A549 (cell line): ENCODE measurements around the gene ACTL7B. TPM values are rescaled to one million over a fixed set of nuclear protein-coding genes. Genes with fewer than 3 reads are reported as not detected.

Experiments
- ATAC-seq, 2 experiments: fragments of 200-7000 bp in 1 of 2; fragments of >200 bp in 1 of 2; cut with Nextera tagmentation in 1 of 2; cut with Tn5 transposase in 1 of 2; 3 replicates each; pipeline versions ENCODE4 v1.8.0 to v1.9.1; 2018 to 2020; ENCODE audit warnings: mild to moderate bottlenecking in 1 of 2, moderate library complexity in 1 of 2
- CTCF ChIA-PET: fragments of 300-600 bp; sonication (Branson Sonifier 250); formaldehyde crosslinking; extraction: SDS; loops from one replicate; lab custom pipeline; 2021; ENCODE audit warnings: antibody characterized with exemption, inconsistent platforms; lab: Yijun Ruan, JAX
- POLR2A ChIA-PET: fragments of 350-600 bp; formaldehyde crosslinking; extraction: SDS; loops from one replicate; lab custom pipeline; 2021; ENCODE audit warnings: antibody characterized with exemption, inconsistent platforms; lab: Yijun Ruan, JAX
- DNase-seq, 2 experiments: peaks; one replicate each; pipeline versions ENCODE4 v3.0.0 to v3.0.0-alpha.2; 2011 to 2016; ENCODE audit warnings: low read depth in 1 of 2, low spot score in 1 of 2
- FAIRE-seq: peaks from 2 replicates; lab custom pipeline; 2011; peaks lifted over from hg19 to GRCh38; lab: Jason Lieb, UNC
- H3K27ac ChIP-seq, 2 experiments: fragments of >200 bp; sonication (Bioruptor Twin); formaldehyde crosslinking; 3 replicates each; pipeline ENCODE4 v1.5.1; 2016 to 2017
- H3K4me1 ChIP-seq: fragments of >200 bp; sonication (Bioruptor Twin); formaldehyde crosslinking; 3 replicates; pipeline ENCODE4 v1.6.1; 2016
- H3K4me2 ChIP-seq: fragments of >200 bp; sonication (Bioruptor Twin); formaldehyde crosslinking; 3 replicates; pipeline ENCODE4 v1.6.1; 2016
- H3K4me3 ChIP-seq: fragments of >200 bp; sonication (Bioruptor Twin); formaldehyde crosslinking; 3 replicates; pipeline ENCODE4 v1.5.1; 2016
- H3K9me3 ChIP-seq: fragments of >200 bp; sonication (Bioruptor Twin); formaldehyde crosslinking; 3 replicates; pipeline ENCODE4 v1.6.1; 2016
- CEBPB ChIP-seq, 2 experiments: fragments of >200 bp in 1 of 2; sonication (Bioruptor Twin) in 1 of 2; formaldehyde crosslinking in 1 of 2; IDR thresholded peaks; 2 replicates each; pipeline ENCODE4 v1.6.1; 2012 to 2016
- CHD4 ChIP-seq: fragments of 200-600 bp; sonication (generic); IDR thresholded peaks from 2 replicates; pipeline ENCODE4 v1.6.1; 2016; ENCODE audit warnings: antibody characterized with exemption, mild to moderate bottlenecking, borderline replicate concordance
- EHF ChIP-seq: fragments of 250-450 bp; sonication (Bioruptor Pico); IDR thresholded peaks from 2 replicates; pipeline ENCODE4 v1.5.0; 2020; ENCODE audit warnings: mild to moderate bottlenecking
- EHMT2 ChIP-seq: fragments of 200-600 bp; sonication (generic); IDR thresholded peaks from 2 replicates; pipeline ENCODE4 v1.6.1; 2016; ENCODE audit warnings: antibody characterized with exemption, low read depth, mild to moderate bottlenecking, moderate library complexity
- FOSB ChIP-seq: fragments of 250-450 bp; sonication (Bioruptor Pico); IDR thresholded peaks from 2 replicates; pipeline ENCODE4 v1.5.0; 2020; ENCODE audit warnings: mild to moderate bottlenecking, moderate library complexity
- FOXS1 ChIP-seq: fragments of 250-450 bp; sonication (Bioruptor Pico); IDR thresholded peaks from 2 replicates; pipeline ENCODE4 v1.5.0; 2020; ENCODE audit warnings: mild to moderate bottlenecking, moderate library complexity
- GATA3 ChIP-seq: IDR thresholded peaks from 2 replicates; pipeline ENCODE4 v1.6.1; 2012; ENCODE audit warnings: borderline replicate concordance
- JUN ChIP-seq, 2 experiments: fragments of >200 bp; sonication (Bioruptor Twin); formaldehyde crosslinking; IDR thresholded peaks; 2 replicates in 1 of 2; 3 replicates in 1 of 2; pipeline ENCODE4 v1.6.1; 2016 to 2017
- JUNB ChIP-seq: fragments of >200 bp; sonication (Bioruptor Twin); formaldehyde crosslinking; IDR thresholded peaks from 2 replicates; pipeline ENCODE4 v1.6.1; 2016
- MAFK ChIP-seq: fragments of 450-650 bp; IDR thresholded peaks from 2 replicates; pipeline ENCODE4 v1.6.1; 2014; ENCODE audit not compliant: partially characterized antibody
- MYC ChIP-seq: IDR thresholded peaks from 2 replicates; pipeline ENCODE4 v1.6.1; 2012; ENCODE audit warnings: mild to moderate bottlenecking, inconsistent platforms, low read length, improper control_type of control experiment, borderline replicate concordance
- NPAS2 ChIP-seq: fragments of 250-450 bp; sonication (Bioruptor Pico); IDR thresholded peaks from 2 replicates; pipeline ENCODE4 v1.8.0; 2022; ENCODE audit warnings: mild to moderate bottlenecking, moderate library complexity, borderline replicate concordance
- NR3C1 ChIP-seq: fragments of >200 bp; sonication (Bioruptor Twin); formaldehyde crosslinking; IDR thresholded peaks from 3 replicates; pipeline ENCODE4 v1.6.1; 2017
- POLR2AphosphoS2 ChIP-seq: conservative IDR thresholded peaks from 2 replicates; pipeline ENCODE4 v1.6.1; 2012; ENCODE audit warnings: low read length, improper control_type of control experiment, inconsistent platforms
- RAD21 ChIP-seq, 2 experiments: fragments of >200 bp in 1 of 2; sonication (Bioruptor Twin) in 1 of 2; formaldehyde crosslinking in 1 of 2; IDR thresholded peaks in 1 of 2; conservative IDR thresholded peaks in 1 of 2; 2 replicates in 1 of 2; 3 replicates in 1 of 2; pipeline ENCODE4 v1.6.1; 2012 to 2018; ENCODE audit warnings: inconsistent platforms in 1 of 2
- RFX5 ChIP-seq: fragments of 450-650 bp; IDR thresholded peaks from 2 replicates; pipeline ENCODE4 v1.7.1; 2014; ENCODE audit warnings: antibody characterized with exemption, mild to moderate bottlenecking, moderate library complexity
- SMC3 ChIP-seq: fragments of >200 bp; sonication (Bioruptor Twin); formaldehyde crosslinking; IDR thresholded peaks from 3 replicates; pipeline ENCODE4 v1.6.1; 2018; ENCODE audit warnings: inconsistent platforms
- TFCP2L1 ChIP-seq: fragments of 250-450 bp; sonication (Bioruptor Pico); IDR thresholded peaks from 2 replicates; pipeline ENCODE4 v1.5.0; 2021; ENCODE audit warnings: mild to moderate bottlenecking
- ZNF302 ChIP-seq: fragments of 250-450 bp; sonication (Bioruptor Pico); IDR thresholded peaks from 2 replicates; pipeline ENCODE4 v1.9.0; 2021; ENCODE audit warnings: inconsistent platforms, mild to moderate bottlenecking, moderate library complexity
- WGBS: methylation state at CpG from one replicate; pipeline ENCODE4 v1.1.6; 2017; ENCODE audit errors: missing lambda C conversion rate; 5-methylcytosine and 5-hydroxymethylcytosine counted together
- polyA plus RNA-seq, 4 experiments: library from polyadenylated mRNA; depleted of rRNA in 3 of 4; stranded (reverse); fragments of >200 nt; fragmentation: RNase III in 1 of 4; extraction: RNeasy Plus Mini Kit Qiagen cat#74134 plus additional on column Dnase treatment in 1 of 4; gene quantifications; 2 replicates in 3 of 4; 3 replicates in 1 of 4; pipeline ENCODE4 v1.2.3, GENCODE V29; 2011 to 2017
- TF ChIP-seq, protein P1 (sequence below): fragments of >200 bp; sonication (Bioruptor Twin); formaldehyde crosslinking; IDR thresholded peaks from 3 replicates; pipeline ENCODE4 v1.6.1; 2016
- TF ChIP-seq, protein P2 (sequence below): fragments of >200 bp; sonication (Bioruptor Twin); formaldehyde crosslinking; IDR thresholded peaks from 3 replicates; pipeline ENCODE4 v1.5.1; 2016
- TF ChIP-seq, protein P3 (sequence below): fragments of 150-350 bp; IDR thresholded peaks from 2 replicates; pipeline ENCODE4 v1.6.1; 2014; ENCODE audit warnings: low read depth, mild to moderate bottlenecking, low read length
- TF ChIP-seq, protein P4 (sequence below): fragments of 250-450 bp; sonication (Bioruptor Pico); IDR thresholded peaks from 2 replicates; pipeline ENCODE4 v1.5.0; 2021; ENCODE audit warnings: mild to moderate bottlenecking, moderate library complexity, borderline replicate concordance
- TF ChIP-seq, protein P5 (sequence below): fragments of >200 bp; sonication (Bioruptor Twin); formaldehyde crosslinking; IDR thresholded peaks from 2 replicates; pipeline ENCODE4 v1.6.1; 2016
- TF ChIP-seq, protein P6 (sequence below): fragments of 250-450 bp; sonication (Bioruptor Pico); IDR thresholded peaks from 2 replicates; pipeline ENCODE4 v1.5.0; 2020; ENCODE audit warnings: low read depth, mild to moderate bottlenecking, moderate library complexity

Gene ACTL7B
- polyA plus RNA-seq, 2 of the 4 experiments (the other 2 are of a cell fraction) = not detected

DNA sequence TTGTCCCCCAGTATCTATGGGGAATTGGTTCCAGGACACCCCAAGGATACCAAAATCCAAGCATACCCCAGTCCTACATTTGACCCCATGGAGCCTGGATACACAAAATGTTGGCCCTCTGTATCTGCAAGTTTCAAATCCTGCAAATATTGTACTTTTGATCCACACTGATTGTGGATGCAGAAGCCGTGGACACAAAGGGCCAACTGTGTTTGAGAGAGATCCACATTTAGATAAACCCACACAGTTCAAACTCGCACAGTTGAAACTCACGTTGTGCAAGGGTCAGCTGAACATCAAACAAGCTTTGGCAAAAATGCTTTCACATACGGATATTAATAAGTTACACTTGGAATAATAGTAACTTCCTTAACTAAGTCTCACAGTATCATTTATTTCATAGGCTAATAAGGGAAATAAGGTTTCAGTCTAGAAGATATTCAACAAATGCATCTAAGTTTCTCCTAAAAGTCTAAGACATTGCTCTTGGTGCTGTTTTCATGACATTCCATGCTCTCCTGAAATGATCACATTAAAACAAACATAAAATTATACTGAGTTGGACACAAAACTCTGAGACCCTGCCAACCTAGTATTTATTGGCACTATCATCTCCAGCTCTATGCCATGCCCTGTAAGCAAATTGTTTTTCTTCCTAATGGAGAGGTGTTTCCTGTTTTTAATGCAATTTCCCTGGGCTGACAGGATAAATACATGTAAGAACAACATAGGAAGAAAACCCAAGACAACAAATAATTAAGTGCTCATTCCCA, 38.6 kb upstream of the ACTL7B start:
- CTCF ChIA-PET = interaction anchor here (0.9 kb wide), 2 partner anchors 10 to 43 kb away, joined by 3 to 4 read pairs; no protein-coding TSS in a partner anchor
- FAIRE-seq (no peak), ATAC-seq (no peak), DNase-seq (no peak)
- no peaks in the 10 kb centered on the region for H3K9me3 ChIP-seq
- H3K4me2 ChIP-seq = no peak overlapping the region
- no peak overlapping the region for H3K4me3 ChIP-seq
- 92% methylated on average over 4 of the region's 4 CpGs for WGBS
- TF ChIP-seq, protein P1, sequence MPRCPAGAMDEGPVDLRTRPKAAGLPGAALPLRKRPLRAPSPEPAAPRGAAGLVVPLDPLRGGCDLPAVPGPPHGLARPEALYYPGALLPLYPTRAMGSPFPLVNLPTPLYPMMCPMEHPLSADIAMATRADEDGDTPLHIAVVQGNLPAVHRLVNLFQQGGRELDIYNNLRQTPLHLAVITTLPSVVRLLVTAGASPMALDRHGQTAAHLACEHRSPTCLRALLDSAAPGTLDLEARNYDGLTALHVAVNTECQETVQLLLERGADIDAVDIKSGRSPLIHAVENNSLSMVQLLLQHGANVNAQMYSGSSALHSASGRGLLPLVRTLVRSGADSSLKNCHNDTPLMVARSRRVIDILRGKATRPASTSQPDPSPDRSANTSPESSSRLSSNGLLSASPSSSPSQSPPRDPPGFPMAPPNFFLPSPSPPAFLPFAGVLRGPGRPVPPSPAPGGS = no peak
- TF ChIP-seq EHMT2 = no peak
- TF ChIP-seq EHF = no peak
- TF ChIP-seq JUNB = no peak
- TF ChIP-seq POLR2AphosphoS2 = no peak
- no peak for TF ChIP-seq NR3C1
- no peak for TF ChIP-seq FOXS1 (CRISPR knock-in tag)
- no peak for TF ChIP-seq GATA3
- TF ChIP-seq CHD4 = no peak
- TF ChIP-seq, protein P2, sequence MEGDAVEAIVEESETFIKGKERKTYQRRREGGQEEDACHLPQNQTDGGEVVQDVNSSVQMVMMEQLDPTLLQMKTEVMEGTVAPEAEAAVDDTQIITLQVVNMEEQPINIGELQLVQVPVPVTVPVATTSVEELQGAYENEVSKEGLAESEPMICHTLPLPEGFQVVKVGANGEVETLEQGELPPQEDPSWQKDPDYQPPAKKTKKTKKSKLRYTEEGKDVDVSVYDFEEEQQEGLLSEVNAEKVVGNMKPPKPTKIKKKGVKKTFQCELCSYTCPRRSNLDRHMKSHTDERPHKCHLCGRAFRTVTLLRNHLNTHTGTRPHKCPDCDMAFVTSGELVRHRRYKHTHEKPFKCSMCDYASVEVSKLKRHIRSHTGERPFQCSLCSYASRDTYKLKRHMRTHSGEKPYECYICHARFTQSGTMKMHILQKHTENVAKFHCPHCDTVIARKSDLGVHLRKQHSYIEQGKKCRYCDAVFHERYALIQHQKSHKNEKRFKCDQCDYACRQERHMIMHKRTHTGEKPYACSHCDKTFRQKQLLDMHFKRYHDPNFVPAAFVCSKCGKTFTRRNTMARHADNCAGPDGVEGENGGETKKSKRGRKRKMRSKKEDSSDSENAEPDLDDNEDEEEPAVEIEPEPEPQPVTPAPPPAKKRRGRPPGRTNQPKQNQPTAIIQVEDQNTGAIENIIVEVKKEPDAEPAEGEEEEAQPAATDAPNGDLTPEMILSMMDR = no peak
- TF ChIP-seq ZNF302 (CRISPR knock-in tag) = no peak
- no peak for TF ChIP-seq FOSB (CRISPR knock-in tag)
- TF ChIP-seq, protein P3, sequence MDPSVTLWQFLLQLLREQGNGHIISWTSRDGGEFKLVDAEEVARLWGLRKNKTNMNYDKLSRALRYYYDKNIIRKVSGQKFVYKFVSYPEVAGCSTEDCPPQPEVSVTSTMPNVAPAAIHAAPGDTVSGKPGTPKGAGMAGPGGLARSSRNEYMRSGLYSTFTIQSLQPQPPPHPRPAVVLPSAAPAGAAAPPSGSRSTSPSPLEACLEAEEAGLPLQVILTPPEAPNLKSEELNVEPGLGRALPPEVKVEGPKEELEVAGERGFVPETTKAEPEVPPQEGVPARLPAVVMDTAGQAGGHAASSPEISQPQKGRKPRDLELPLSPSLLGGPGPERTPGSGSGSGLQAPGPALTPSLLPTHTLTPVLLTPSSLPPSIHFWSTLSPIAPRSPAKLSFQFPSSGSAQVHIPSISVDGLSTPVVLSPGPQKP = no peak
- TF ChIP-seq MAFK = no peak
- TF ChIP-seq TFCP2L1 (CRISPR knock-in tag) = no peak
- TF ChIP-seq, protein P4, sequence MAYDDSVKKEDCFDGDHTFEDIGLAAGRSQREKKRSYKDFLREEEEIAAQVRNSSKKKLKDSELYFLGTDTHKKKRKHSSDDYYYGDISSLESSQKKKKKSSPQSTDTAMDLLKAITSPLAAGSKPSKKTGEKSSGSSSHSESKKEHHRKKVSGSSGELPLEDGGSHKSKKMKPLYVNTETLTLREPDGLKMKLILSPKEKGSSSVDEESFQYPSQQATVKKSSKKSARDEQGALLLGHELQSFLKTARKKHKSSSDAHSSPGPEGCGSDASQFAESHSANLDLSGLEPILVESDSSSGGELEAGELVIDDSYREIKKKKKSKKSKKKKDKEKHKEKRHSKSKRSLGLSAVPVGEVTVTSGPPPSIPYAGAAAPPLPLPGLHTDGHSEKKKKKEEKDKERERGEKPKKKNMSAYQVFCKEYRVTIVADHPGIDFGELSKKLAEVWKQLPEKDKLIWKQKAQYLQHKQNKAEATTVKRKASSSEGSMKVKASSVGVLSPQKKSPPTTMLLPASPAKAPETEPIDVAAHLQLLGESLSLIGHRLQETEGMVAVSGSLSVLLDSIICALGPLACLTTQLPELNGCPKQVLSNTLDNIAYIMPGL (CRISPR knock-in tag) = no peak
- TF ChIP-seq, all 56 proteins: peak for 0
- POLR2A ChIA-PET = no interaction called here
- Histone ChIP-seq H3K4me1 (no peaks in the 10 kb centered on the region), H3K27ac (no peak overlapping the region)

DNA sequence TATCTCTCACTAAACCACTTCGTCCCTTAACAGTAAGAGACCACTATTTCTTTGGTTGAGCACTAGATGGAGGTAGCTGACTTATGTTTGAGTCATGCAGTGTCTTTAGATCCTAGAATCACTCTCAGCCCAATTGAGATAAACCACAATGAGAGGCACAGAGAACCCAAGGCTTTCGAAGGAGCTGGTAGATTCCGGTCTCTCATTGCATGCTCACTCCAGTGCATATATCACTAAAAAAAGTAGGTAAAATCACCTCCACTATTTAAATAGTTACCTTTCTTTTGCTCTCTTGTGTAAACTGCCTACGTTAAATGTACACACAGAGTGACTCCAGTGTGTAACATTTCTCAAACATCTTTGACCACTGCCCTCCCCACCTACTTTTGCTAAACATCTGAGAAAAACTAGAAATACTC, 33.9 kb upstream of the ACTL7B start:
- POLR2A ChIA-PET = no interaction called here
- Histone ChIP-seq H3K27ac (no peak overlapping the region), H3K4me2 (no peak overlapping the region), H3K9me3 (no peaks in the 10 kb centered on the region), H3K4me1 (peaks cover 23% of the 10 kb centered on the region), H3K4me3 (no peak overlapping the region)
- ATAC-seq (peak; percentile 64 to 78; a peak in 4 of 6 replicates), DNase-seq (peak in 1 of 2 experiments; percentile 34), FAIRE-seq (no peak)
- 90% methylated on average over 4 of the region's 4 CpGs for WGBS
- TF ChIP-seq RFX5 (no peak), MYC (no peak), JUN (IDR thresholded peaks at IDR 0.05) (no peak), EHMT2 (no peak), NPAS2 (CRISPR knock-in tag) (no peak), RAD21 (conservative IDR thresholded peaks at IDR 0.05 in 1 of 2, IDR thresholded peaks at IDR 0.05 in 1 of 2) (peak in 1 of 2 experiments; percentile 52; a peak in 4 of 5 replicates), SMC3 (0 out of 3 replicates have a peak, but pooled peaks have one; percentile 11), CEBPB (IDR thresholded peaks at IDR 0.05) (no peak)
- TF ChIP-seq, protein P5, sequence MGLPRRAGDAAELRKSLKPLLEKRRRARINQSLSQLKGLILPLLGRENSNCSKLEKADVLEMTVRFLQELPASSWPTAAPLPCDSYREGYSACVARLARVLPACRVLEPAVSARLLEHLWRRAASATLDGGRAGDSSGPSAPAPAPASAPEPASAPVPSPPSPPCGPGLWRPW = no peak
- TF ChIP-seq, protein P6, sequence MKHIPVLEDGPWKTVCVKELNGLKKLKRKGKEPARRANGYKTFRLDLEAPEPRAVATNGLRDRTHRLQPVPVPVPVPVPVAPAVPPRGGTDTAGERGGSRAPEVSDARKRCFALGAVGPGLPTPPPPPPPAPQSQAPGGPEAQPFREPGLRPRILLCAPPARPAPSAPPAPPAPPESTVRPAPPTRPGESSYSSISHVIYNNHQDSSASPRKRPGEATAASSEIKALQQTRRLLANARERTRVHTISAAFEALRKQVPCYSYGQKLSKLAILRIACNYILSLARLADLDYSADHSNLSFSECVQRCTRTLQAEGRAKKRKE (CRISPR knock-in tag) = no peak
- TF ChIP-seq, protein P2 = peak; percentile 35; the same call in 1 of the 3 replicates
- CTCF ChIA-PET = interaction anchor here (0.7 to 2.3 kb wide), 16 partner anchors 10 to 581 kb away, joined by 3 to 8 read pairs (median 3); partner anchors contain the start of gene FRRS1L
